Fibroblast of lung (primary cell): ENCODE data around the gene SUV39H1. TPM values are rescaled to one million over a fixed set of nuclear protein-coding genes. Genes with fewer than 3 reads are reported as not detected.
"Not testable (repeated sequence)": the region's sequence is repeated elsewhere in the genome, so short reads cannot be mapped to it uniquely, and the experiment has no call there.

Experiments used
- DNase-seq, 2 donors: peaks; one replicate each; pipeline versions ENCODE4 v3.0.0 to v3.0.0-alpha.2; 2010; ENCODE audit warnings: low read depth in 2 of 2
- H2AFZ ChIP-seq: 2 replicates; pipeline ENCODE4 v1.5.1; 2012; ENCODE audit warnings: low read length, control low read depth, inconsistent platforms
- H3K27ac ChIP-seq: 2 replicates; pipeline ENCODE4 v1.5.1; 2011; ENCODE audit warnings: low read length, control low read depth; ENCODE audit not compliant: insufficient read depth
- H3K27me3 ChIP-seq: 2 replicates; pipeline ENCODE4 v1.5.1; 2011; ENCODE audit warnings: mild to moderate bottlenecking, low read length; ENCODE audit not compliant: control insufficient read depth, insufficient read depth
- H3K36me3 ChIP-seq: 2 replicates; pipeline ENCODE4 v1.5.1; 2011; ENCODE audit warnings: low read length; ENCODE audit not compliant: control insufficient read depth, insufficient read depth
- H3K4me1 ChIP-seq: 2 replicates; pipeline ENCODE4 v1.5.1; 2011; ENCODE audit warnings: low read length; ENCODE audit not compliant: control insufficient read depth, insufficient read depth; ENCODE audit errors: extremely low read depth
- H3K4me2 ChIP-seq: 2 replicates; pipeline ENCODE4 v1.5.1; 2011; ENCODE audit warnings: low read length, control low read depth; ENCODE audit not compliant: insufficient read depth; ENCODE audit errors: extremely low read depth
- H3K4me3 ChIP-seq, 4 experiments: fragments of 200-600 bp in 1 of 4; sonication (generic) in 1 of 4; replicated peaks in 1 of 4; 2 replicates each; pipeline ENCODE4 v1.5.1; 2011 to 2016; ENCODE audit warnings: low read length in 4 of 4, low read depth in 3 of 4, mild to moderate bottlenecking in 3 of 4, control low read depth in 2 of 4, inconsistent platforms in 1 of 4, mixed read lengths in 1 of 4; ENCODE audit not compliant: insufficient read depth in 1 of 4; ENCODE audit errors: control extremely low read depth in 1 of 4
- H3K79me2 ChIP-seq: 2 replicates; pipeline ENCODE4 v1.5.1; 2012; ENCODE audit warnings: mild to moderate bottlenecking, low read length, inconsistent platforms; ENCODE audit not compliant: control insufficient read depth, insufficient read depth
- H3K9ac ChIP-seq: 2 replicates; pipeline ENCODE4 v1.5.1; 2011; ENCODE audit warnings: mild to moderate bottlenecking, low read length, control low read depth; ENCODE audit not compliant: insufficient read depth
- H3K9me3 ChIP-seq: 2 replicates; pipeline ENCODE4 v1.5.1; 2012; ENCODE audit warnings: low read depth, low read length; ENCODE audit not compliant: control insufficient read depth, insufficient read depth
- H4K20me1 ChIP-seq: 2 replicates; pipeline ENCODE4 v1.5.1; 2011; ENCODE audit warnings: low read length; ENCODE audit not compliant: control insufficient read depth, insufficient read depth; ENCODE audit errors: extremely low read depth
- EZH2 ChIP-seq: IDR thresholded peaks from 2 replicates; pipeline ENCODE4 v1.5.1; 2012; ENCODE audit warnings: low read length, control low read depth, mild to moderate bottlenecking; ENCODE audit errors: missing control alignments
- polyA plus RNA-seq, 2 donors: library from polyadenylated mRNA; depleted of rRNA in 1 of 2; stranded (reverse) in 1 of 2; unstranded in 1 of 2; fragments of >200 nt; gene quantifications; 2 replicates each; pipeline ENCODE4 v1.2.1, GENCODE V29; 2011 to 2012; ENCODE audit warnings: missing spikeins in 1 of 2
- total RNA-seq: library from RNA; depleted of rRNA; stranded (reverse); fragments of >200 nt; gene quantifications from 2 replicates; pipeline ENCODE4 v1.2.1, GENCODE V29; 2014
- TF ChIP-seq, protein P1 (sequence below), 2 donors: IDR thresholded peaks in 1 of 2; conservative IDR thresholded peaks in 1 of 2; 1 replicate in 1 of 2; 2 replicates in 1 of 2; pipeline ENCODE4 v1.5.1; 2011 to 2012; ENCODE audit warnings: low read length in 2 of 2, control low read depth in 1 of 2, inconsistent platforms in 1 of 2, low read depth in 1 of 2, mild to moderate bottlenecking in 1 of 2

Gene SUV39H1
- total and polyA plus RNA-seq, 2 donors (not counting 1 experiment from before 2014, with no cell fraction given): 1.5 to 2.8 TPM

DNA sequence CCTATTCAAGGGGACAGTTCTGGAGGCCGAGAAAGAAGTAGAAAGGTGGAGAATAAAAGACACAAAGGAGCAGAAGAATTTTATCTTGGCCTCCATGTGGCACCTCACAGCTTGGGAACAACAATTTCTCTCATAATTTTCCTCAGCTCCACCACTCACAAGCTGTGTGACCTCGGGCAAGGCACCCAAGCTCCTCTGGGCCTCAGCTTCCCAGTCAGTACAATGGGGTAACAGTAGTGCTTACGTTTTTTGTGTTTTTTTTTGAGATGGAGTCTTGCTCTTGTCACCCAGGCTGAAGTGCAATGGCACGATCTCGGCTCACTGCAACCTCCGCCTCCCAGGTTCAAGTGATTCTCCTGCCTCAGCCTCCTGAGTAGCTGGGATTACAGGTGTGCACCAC, 15.6 kb upstream of the SUV39H1 start:
- not testable (repeated sequence) for H3K79me2 ChIP-seq, H3K9me3 ChIP-seq, H3K27me3 ChIP-seq, H3K36me3 ChIP-seq, DNase-seq, H2AFZ ChIP-seq, H3K4me2 ChIP-seq, H3K4me1 ChIP-seq, H4K20me1 ChIP-seq, H3K4me3 ChIP-seq, H3K27ac ChIP-seq, H3K9ac ChIP-seq

DNA sequence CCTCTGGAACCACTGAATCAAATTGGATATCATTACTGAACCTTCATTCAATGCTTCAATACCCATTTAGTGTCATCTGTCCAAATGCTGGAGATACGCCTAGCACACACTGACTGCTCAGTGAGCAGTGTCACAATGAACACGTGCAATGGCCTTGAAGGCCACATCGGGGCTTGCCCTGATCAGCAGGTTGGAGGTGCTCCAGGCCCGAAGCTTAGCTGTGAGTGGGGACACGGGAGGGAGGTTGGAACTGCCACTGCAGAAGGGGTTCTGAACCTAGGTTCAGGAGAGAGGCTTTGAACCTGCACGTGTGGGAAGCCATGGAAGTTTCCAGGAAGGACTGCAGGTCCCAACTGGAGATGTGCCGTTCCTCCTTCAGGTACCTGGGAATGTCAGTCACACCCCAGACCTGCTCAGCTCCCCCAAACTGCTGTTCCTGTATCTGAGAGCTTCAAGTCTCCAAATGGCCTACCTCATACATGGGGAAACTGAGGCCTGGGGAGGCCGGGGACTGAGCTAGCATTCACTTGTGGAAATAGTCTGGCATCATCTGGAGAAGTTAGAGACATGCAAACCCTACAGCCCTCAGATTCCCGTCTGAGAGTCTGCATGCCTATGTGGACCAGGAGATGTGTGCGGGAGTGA, 14.9 kb upstream of the SUV39H1 start:
- Histone ChIP-seq H3K79me2 (no peaks in the 10 kb centered on the region), H3K9me3 (no peaks in the 10 kb centered on the region), H4K20me1 (no peaks in the 10 kb centered on the region), H3K27me3 (no peaks in the 10 kb centered on the region), H3K4me2 (no peak overlapping the region), H3K9ac (no peak overlapping the region), H3K4me1 (no peaks in the 10 kb centered on the region), H2AFZ (no peak overlapping the region), H3K36me3 (no peaks in the 10 kb centered on the region), H3K27ac (no peak overlapping the region), H3K4me3 (no peak overlapping the region)
- no peak for DNase-seq
- TF ChIP-seq, protein P1, sequence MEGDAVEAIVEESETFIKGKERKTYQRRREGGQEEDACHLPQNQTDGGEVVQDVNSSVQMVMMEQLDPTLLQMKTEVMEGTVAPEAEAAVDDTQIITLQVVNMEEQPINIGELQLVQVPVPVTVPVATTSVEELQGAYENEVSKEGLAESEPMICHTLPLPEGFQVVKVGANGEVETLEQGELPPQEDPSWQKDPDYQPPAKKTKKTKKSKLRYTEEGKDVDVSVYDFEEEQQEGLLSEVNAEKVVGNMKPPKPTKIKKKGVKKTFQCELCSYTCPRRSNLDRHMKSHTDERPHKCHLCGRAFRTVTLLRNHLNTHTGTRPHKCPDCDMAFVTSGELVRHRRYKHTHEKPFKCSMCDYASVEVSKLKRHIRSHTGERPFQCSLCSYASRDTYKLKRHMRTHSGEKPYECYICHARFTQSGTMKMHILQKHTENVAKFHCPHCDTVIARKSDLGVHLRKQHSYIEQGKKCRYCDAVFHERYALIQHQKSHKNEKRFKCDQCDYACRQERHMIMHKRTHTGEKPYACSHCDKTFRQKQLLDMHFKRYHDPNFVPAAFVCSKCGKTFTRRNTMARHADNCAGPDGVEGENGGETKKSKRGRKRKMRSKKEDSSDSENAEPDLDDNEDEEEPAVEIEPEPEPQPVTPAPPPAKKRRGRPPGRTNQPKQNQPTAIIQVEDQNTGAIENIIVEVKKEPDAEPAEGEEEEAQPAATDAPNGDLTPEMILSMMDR (conservative IDR thresholded peaks at IDR 0.05 in 1 of 2, IDR thresholded peaks at IDR 0.05 in 1 of 2; ENCODE audit: low read depth in 1 of 2, low read length in 2 of 2): no peak
- no peak for TF ChIP-seq EZH2

DNA sequence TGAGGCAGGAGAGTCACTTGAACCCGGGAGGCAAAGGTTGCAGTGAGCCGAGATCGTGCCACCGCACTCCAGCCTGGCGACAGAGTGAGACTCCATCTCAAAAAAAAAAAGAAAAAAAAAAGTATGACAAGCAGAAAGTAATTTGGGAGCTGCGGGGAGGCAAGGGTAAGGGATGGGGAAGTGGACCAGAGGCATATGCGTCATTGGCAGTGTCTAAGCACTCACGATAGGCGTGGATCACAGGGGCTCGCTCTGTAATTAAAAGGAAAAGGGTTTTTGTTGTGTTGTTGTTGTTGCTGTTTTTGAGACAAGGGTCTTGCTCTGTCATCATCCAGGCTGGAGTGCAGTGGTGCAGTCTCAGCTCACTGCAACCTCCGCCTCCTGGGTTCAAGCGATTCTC, 13.7 kb upstream of the SUV39H1 start:
- not testable (repeated sequence) for H3K9ac ChIP-seq, H3K9me3 ChIP-seq, H3K36me3 ChIP-seq, H4K20me1 ChIP-seq, H3K4me1 ChIP-seq, H3K27me3 ChIP-seq, H3K4me2 ChIP-seq, DNase-seq, H2AFZ ChIP-seq, H3K4me3 ChIP-seq, H3K79me2 ChIP-seq, H3K27ac ChIP-seq

DNA sequence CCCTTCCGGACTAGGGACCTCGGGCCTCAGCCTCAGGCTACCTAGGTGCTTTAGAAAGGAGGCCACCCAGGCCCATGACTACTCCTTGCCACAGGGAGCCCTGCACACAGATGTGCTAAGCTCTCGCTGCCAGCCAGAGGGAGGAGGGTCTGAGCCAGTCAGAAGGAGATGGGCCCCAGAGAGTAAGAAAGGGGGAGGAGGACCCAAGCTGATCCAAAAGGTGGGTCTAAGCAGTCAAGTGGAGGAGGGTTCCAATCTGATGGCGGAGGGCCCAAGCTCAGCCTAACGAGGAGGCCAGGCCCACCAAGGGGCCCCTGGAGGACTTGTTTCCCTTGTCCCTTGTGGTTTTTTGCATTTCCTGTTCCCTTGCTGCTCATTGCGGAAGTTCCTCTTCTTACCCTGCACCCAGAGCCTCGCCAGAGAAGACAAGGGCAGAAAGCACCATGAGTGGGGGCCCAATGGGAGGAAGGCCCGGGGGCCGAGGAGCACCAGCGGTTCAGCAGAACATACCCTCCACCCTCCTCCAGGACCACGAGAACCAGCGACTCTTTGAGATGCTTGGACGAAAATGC, 13.0 kb upstream of the SUV39H1 start, which contains the start of gene WAS:
WAS (plus strand) TSS at position 389 of the 572 bp plus-strand sequence; CDS start at position 444, 55 bp downstream.
- Histone ChIP-seq H4K20me1 (no peaks in the 10 kb centered on the region), H3K4me3 (no peak within 1 kb of the TSS), H3K36me3 (no peaks in the 10 kb centered on the region), H3K9me3 (no peaks in the 10 kb centered on the region), H3K79me2 (no peaks in the 10 kb centered on the region), H2AFZ (no peak within 1 kb of the TSS), H3K4me1 (no peaks in the 10 kb centered on the region), H3K27me3 (no peaks in the 10 kb centered on the region), H3K9ac (no peak within 1 kb of the TSS), H3K4me2 (no peak within 1 kb of the TSS), H3K27ac (no peak within 1 kb of the TSS)
- no peak for DNase-seq
- TF ChIP-seq, protein P1 (conservative IDR thresholded peaks at IDR 0.05 in 1 of 2, IDR thresholded peaks at IDR 0.05 in 1 of 2; ENCODE audit: low read depth in 1 of 2, low read length in 2 of 2): no peak
- TF ChIP-seq EZH2: no peak
